Measurements from ENCODE around the gene DECR2.

DNA sequence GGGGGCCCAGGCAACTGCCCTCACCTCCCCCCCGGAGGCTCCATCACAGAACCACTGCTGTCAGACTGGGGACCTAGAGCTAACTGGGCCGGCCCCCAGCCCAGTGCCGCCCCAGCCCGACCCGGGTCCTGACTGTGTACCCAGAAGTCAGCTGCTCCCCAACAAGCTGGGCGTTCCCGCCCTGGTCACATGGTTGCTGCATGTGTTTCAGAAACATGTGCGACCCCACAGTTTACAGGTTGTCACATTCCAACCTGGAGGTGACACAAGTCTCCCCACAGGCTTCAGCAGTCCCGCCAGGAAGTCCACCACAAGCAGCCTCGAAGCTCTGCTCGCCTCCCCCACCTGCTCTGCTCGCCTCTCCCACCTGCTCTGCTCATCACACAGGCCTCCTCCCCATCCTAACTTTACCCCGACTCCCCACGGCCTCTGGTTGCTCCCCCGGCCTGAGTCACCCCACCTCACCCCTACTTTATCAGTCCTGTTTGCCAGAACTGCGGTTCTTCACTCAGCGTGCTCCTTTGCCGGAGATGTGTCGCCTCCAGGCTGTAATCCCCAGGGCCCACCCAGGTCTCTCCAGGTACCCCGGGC lies 32.3 kb upstream of the DECR2 start:
- TF ChIP-seq, protein P1, sequence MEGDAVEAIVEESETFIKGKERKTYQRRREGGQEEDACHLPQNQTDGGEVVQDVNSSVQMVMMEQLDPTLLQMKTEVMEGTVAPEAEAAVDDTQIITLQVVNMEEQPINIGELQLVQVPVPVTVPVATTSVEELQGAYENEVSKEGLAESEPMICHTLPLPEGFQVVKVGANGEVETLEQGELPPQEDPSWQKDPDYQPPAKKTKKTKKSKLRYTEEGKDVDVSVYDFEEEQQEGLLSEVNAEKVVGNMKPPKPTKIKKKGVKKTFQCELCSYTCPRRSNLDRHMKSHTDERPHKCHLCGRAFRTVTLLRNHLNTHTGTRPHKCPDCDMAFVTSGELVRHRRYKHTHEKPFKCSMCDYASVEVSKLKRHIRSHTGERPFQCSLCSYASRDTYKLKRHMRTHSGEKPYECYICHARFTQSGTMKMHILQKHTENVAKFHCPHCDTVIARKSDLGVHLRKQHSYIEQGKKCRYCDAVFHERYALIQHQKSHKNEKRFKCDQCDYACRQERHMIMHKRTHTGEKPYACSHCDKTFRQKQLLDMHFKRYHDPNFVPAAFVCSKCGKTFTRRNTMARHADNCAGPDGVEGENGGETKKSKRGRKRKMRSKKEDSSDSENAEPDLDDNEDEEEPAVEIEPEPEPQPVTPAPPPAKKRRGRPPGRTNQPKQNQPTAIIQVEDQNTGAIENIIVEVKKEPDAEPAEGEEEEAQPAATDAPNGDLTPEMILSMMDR (IDR thresholded peaks at IDR 0.05), result no peak
- TF ChIP-seq POLR2AphosphoS5 (IDR thresholded peaks at IDR 0.05) (no peak), EP300 (IDR thresholded peaks at IDR 0.05) (no peak)

All from stomach (tissue), 4 donors.